ENCODE measurements around the gene TAF12.

DNA sequence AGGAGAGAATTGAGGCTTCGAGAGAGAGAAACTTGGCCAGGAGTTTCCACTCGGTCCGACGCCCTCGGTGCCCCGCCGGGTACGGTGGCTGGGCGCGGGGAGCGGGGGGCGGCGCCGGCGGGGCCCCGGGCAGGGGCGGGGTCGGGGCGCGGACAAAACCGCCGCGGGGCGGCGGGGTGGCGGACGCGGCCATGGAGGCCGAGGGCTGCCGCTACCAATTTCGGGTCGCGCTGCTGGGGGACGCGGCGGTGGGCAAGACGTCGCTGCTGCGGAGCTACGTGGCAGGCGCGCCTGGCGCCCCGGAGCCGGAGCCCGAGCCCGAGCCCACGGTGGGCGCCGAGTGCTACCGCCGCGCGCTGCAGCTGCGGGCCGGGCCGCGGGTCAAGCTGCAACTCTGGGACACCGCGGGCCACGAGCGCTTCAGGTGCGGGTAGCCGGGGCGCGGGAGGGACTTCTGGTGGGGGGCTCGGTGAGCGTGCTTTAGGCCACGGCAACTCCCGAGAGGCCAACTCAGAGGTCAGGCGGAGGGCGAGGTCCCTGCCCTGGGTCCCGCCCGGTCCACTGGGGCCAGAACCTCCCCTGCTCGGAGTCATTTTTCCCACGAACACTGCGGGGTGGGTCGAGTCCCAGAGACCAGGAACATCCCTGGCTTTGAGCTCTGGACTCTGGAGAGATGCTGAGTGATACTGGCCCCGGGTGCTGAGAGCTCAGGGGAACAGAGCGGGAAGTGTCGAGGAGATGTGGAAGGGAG lies 50.4 kb downstream of the TAF12 start:
- TF ChIP-seq, protein P1, sequence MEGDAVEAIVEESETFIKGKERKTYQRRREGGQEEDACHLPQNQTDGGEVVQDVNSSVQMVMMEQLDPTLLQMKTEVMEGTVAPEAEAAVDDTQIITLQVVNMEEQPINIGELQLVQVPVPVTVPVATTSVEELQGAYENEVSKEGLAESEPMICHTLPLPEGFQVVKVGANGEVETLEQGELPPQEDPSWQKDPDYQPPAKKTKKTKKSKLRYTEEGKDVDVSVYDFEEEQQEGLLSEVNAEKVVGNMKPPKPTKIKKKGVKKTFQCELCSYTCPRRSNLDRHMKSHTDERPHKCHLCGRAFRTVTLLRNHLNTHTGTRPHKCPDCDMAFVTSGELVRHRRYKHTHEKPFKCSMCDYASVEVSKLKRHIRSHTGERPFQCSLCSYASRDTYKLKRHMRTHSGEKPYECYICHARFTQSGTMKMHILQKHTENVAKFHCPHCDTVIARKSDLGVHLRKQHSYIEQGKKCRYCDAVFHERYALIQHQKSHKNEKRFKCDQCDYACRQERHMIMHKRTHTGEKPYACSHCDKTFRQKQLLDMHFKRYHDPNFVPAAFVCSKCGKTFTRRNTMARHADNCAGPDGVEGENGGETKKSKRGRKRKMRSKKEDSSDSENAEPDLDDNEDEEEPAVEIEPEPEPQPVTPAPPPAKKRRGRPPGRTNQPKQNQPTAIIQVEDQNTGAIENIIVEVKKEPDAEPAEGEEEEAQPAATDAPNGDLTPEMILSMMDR (IDR thresholded peaks at IDR 0.05; ENCODE audit: borderline replicate concordance, extremely low read depth, low read length, poor library complexity, severe bottlenecking) = no peak
- TF ChIP-seq EZH2 (IDR thresholded peaks at IDR 0.05; ENCODE audit: borderline replicate concordance, low read depth, low read length, severe bottlenecking) = no peak

All from DND-41 (cell line).